Spleen (tissue), 7 donors: ENCODE data around the gene HS6ST2.

Source experiments
- CTCF ChIP-seq, 11 experiments: fragments of 200-600 bp in 7 of 11; fragments of 450-650 bp in 4 of 11; sonication (generic) in 4 of 11; IDR thresholded peaks in 8 of 11; conservative IDR thresholded peaks in 3 of 11; 1 replicate in 7 of 11; 2 replicates in 4 of 11; pipeline versions ENCODE4 v1.4.0 to v1.8.0; 2016 to 2021; ENCODE audit warnings: antibody characterized with exemption in 11 of 11, inconsistent platforms in 4 of 11, mild to moderate bottlenecking in 1 of 11
- POLR2A ChIP-seq, 3 donors: fragments of 450-650 bp; IDR thresholded peaks; one replicate each; pipeline ENCODE4 v1.5.1; 2017; ENCODE audit warnings: antibody characterized with exemption in 3 of 3, mild to moderate bottlenecking in 1 of 3
- POLR2AphosphoS5 ChIP-seq, 3 donors: sonication (generic); formaldehyde crosslinking; IDR thresholded peaks; one replicate each; pipeline ENCODE4 v1.5.1; 2017; ENCODE audit warnings: antibody characterized with exemption in 3 of 3
- donor health status: DM: no; HTN: no; CAD: no; lungs with moderate emphysema.
- donor health status: DM: no; HTN: no; CAD: no.
- donor health status: DM: no; HTN: no; CAD: no.

GRCh38 chrX:132694382-132694781 lies 264.0 kb downstream of the HS6ST2 start:
- TF ChIP-seq CTCF (IDR thresholded peaks at IDR 0.05 in 8 of 11, conservative IDR thresholded peaks at IDR 0.05 in 3 of 11): no peak
- no peak for TF ChIP-seq POLR2A (IDR thresholded peaks at IDR 0.05)
- no peak for TF ChIP-seq POLR2AphosphoS5 (IDR thresholded peaks at IDR 0.05)
